Measurements from ENCODE around the gene CDK14. TPM values are rescaled to one million over a fixed set of nuclear protein-coding genes. Genes with fewer than 3 reads are reported as not detected.

The CDK14 gene
- total and polyA plus RNA-seq, 2 donors (not counting 3 experiments of a cell fraction or from before 2014, with no cell fraction given) = 5.5 to 34.2 TPM

GRCh38 chr7:91041141-91041540 is 445.0 kb downstream of the CDK14 start:
- Histone ChIP-seq H3K4me2 (ENCODE audit: insufficient read depth, low read length) (no peak overlapping the region), H3K4me3 (replicated peaks in 1 of 3; ENCODE audit: insufficient read depth in 1 of 3, low read depth in 1 of 3, low read length in 3 of 3) (no peak overlapping the region), H3K9me1 (replicated peaks; ENCODE audit: control insufficient read depth, extremely low read depth, insufficient read depth, low read length) (no peaks in the 10 kb centered on the region), H2AFZ (ENCODE audit: low read depth, low read length) (no peak overlapping the region), H3K36me3 (ENCODE audit: control insufficient read depth in 2 of 2, extremely low read depth in 1 of 2, insufficient read depth in 2 of 2, low read length in 2 of 2) (no peaks in the 10 kb centered on the region), H3K27me3 (ENCODE audit: control insufficient read depth in 2 of 2, insufficient read depth in 2 of 2, low read length in 2 of 2) (no peaks in the 10 kb centered on the region), H3K27ac (ENCODE audit: insufficient read depth, low read depth, low read length) (no peak overlapping the region), H4K20me1 (replicated peaks; ENCODE audit: control insufficient read depth, extremely low read depth, insufficient read depth, low read length) (no peaks in the 10 kb centered on the region), H3K79me2 (ENCODE audit: control insufficient read depth, insufficient read depth, low read length) (no peaks in the 10 kb centered on the region), H3K4me1 (ENCODE audit: control insufficient read depth, extremely low read depth, insufficient read depth, low read length) (no peaks in the 10 kb centered on the region), H3K9ac (replicated peaks; ENCODE audit: extremely low read depth, insufficient read depth, low read length) (no peak overlapping the region), H3K9me3 (replicated peaks; ENCODE audit: control insufficient read depth, insufficient read depth, low read length) (no peaks in the 10 kb centered on the region)
- no TSS peak for BruUV-seq (replicated peaks)
- dilution Hi-C loops (cut with MboI; ENCODE audit: extremely low pct_ligation_motif_present, low sequenced_read_pairs) = no loop called here
- no peak for DNase-seq (ENCODE audit: low read depth, low spot score)
- CTCF ChIA-PET = interaction anchor here (1.3 kb wide), 1 partner anchor 586 kb away, joined by 5 read pairs; no protein-coding TSS in a partner anchor
- intact Hi-C loops (cut with micrococcal nuclease) = no loop called here
- POLR2A ChIA-PET = no interaction called here
- no peak for FAIRE-seq
- TF ChIP-seq GATA2 (IDR thresholded peaks at IDR 0.05; ENCODE audit: insufficient read depth, insufficient read length, low read depth, low read length) (no peak), POLR2AphosphoS5 (IDR thresholded peaks at IDR 0.05; ENCODE audit: insufficient read depth, low read depth, low read length) (no peak), FOS (IDR thresholded peaks at IDR 0.05; ENCODE audit: borderline replicate concordance, insufficient read depth, low read length) (no peak), JUN (IDR thresholded peaks at IDR 0.05; ENCODE audit: borderline replicate concordance, insufficient read depth, insufficient read length, low read depth) (no peak), MYC (IDR thresholded peaks at IDR 0.05; ENCODE audit: low read depth, low read length) (no peak), EZH2 (IDR thresholded peaks at IDR 0.05; ENCODE audit: borderline replicate concordance, low read depth, low read length, severe bottlenecking) (no peak), POLR2A (IDR thresholded peaks at IDR 0.05; ENCODE audit: low read depth, low read length) (no peak), MAX (IDR thresholded peaks at IDR 0.05; ENCODE audit: insufficient read depth, insufficient read length) (no peak)
- TF ChIP-seq, protein P1, sequence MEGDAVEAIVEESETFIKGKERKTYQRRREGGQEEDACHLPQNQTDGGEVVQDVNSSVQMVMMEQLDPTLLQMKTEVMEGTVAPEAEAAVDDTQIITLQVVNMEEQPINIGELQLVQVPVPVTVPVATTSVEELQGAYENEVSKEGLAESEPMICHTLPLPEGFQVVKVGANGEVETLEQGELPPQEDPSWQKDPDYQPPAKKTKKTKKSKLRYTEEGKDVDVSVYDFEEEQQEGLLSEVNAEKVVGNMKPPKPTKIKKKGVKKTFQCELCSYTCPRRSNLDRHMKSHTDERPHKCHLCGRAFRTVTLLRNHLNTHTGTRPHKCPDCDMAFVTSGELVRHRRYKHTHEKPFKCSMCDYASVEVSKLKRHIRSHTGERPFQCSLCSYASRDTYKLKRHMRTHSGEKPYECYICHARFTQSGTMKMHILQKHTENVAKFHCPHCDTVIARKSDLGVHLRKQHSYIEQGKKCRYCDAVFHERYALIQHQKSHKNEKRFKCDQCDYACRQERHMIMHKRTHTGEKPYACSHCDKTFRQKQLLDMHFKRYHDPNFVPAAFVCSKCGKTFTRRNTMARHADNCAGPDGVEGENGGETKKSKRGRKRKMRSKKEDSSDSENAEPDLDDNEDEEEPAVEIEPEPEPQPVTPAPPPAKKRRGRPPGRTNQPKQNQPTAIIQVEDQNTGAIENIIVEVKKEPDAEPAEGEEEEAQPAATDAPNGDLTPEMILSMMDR (IDR thresholded peaks at IDR 0.05; ENCODE audit: extremely low read depth in 1 of 2, insufficient read depth in 1 of 2, low read depth in 1 of 2, low read length in 2 of 2) = no peak
